OCI-M1 (cell line): ENCODE results near the gene DNHD1.

Experiments used
- DNase-seq: peaks from one replicate; lab custom pipeline; 2025; lab: John Stamatoyannopoulos, UW

The DNHD1 gene, protein sequence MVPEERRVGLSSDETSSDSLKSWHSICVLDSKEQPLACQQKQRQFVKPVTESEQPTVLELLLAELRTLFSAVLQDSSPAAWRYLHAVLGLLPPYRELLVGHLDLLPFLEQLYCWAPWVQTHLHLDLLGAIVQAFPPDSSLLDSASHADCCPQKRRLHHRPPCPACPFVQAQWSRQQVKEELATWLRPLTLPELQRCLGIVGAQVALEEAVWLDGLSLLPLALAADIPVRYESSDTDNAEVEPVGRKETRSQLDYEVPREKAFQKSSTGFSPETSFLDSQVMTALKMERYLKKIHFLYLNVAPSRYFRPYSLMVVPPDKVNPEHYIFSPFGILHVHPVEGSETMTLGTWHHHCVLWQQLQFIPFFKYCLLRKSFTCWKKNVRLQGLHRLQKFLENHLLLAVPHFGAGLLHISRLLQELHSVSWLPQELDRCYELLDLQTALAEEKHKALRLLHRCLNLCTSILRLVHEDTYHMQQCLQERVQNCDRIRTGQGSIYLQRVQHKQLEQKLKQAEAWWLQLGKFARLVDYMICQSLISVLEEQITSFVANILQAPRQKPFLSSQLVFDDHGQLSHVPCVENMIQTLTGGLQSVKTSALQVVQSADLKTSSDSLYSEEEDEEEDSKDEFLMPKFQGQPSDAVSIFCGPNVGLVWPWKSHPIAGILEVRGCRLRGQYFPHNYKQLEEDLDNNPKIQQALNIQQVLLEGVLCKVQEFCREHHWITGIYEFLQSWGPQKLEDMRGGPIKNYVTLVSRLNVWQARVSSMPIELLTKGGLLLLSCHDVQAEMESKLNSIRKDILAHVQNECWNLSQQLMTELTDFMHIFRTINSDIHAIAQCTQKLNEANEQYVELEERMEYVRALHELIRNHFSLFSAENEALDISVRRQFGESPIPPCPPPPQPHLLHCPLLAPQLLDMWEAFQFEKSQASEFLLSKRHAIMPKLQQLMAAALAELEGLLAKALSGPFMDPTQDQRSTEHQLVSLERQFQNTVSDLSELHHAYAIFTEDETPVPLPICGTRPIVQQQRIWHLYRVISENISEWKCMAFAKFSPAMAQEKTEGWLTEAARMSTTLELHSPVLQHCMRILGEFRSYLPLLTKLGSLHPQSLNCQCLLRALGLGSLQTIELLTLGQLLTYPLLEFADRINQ (N-terminal part only)

DNA sequence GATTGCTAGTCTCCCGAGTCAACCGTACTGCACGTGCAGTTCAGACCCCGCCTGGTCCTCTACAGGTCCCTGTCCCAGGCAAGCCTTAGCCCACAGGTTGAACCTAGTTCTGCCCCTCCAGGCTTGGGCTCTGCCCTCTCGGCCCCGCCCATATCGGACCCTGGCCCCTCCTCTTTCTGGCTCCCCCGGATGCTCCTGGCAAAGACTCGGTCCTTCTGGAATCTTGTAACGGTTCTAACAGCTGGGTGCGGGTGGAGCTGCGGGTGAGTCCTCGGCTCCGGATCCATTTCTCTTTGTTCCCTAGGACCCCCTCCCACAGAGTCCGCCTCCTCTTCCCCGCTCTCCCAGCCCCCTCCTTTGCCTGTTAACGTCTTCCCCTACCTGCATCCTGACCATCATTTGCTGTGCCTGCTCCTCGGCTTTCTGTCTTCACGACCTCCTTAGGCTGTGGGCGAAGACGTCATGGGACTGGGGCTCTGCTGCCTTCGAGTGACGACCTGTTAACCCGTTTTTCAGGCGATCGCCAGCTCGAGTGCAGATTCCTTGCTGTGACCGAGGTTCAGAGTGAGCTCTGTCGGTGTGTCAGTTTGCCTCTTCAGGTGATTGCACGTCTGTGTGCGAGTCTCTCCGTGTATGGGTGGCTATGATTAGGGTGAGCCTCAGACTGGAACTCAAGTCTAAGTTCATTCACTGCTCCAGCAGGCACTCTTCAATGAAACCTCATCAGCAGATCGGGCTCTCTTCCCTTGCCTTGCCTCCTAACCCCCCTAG, at the start of gene DNHD1:
DNHD1 (plus strand) TSS at position 212 of the 771 bp plus-strand sequence. CDS start 936 bp downstream, outside the sequence.
- DNase-seq = no peak

DNA sequence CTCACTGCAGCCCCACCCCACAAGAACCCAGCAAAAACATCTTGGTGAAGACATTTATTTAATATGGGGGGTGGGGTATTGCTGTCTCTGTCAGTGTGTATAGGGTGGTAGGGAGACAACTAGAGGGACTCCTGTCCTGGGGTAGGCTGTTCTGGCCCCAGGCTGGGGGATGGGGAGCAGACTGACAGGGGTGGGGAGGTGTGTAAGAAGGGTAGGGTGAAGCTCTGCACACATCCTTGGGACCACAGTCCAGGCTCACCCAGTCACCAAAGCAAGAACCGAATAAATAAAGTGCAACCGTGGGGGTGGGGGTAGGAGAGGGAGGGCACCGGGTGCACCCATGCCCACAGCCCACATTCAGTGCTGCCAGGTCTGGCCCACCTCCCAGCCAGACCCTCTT, 48.5 kb upstream of the DNHD1 start:
- no peak for DNase-seq

DNA sequence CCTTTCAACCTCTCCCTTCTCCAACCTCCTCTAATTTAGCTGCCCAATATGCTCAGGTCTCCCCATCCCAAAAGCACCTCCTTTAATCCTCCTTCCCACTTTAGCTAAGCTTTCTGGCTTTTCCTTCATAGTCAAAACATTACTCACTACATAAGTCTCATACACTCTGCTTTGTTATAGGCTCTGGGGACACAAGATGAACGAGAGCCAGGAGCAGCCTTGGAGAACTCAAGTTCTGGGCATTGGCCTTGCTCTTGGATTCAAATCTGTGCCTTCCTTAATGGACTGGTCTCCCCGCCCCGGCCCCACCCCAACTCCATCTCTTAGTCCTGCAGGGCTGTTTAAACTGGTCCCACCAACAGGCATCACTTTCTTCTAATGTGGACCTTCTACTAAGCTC, 44.9 kb upstream of the DNHD1 start:
- no peak for DNase-seq

DNA sequence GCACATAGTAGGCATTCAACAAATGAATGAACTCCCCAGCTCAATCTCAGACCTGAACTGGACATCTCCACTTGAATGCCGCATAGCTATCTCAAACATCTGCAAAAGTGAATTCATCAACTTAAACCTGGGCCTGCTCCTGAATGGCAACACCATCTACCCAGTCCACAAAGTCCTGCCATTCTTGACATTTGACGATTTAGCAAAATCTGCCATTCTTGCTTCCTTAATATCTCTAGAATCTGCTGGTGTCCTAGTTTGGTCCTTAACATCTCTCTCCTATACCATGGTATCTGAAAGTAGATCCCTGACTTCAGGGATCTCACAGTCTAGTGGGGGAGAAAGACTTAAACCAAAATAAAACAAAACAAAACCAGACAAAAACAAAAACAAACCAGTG, 43.9 kb upstream of the DNHD1 start:
- DNase-seq = no peak

DNA sequence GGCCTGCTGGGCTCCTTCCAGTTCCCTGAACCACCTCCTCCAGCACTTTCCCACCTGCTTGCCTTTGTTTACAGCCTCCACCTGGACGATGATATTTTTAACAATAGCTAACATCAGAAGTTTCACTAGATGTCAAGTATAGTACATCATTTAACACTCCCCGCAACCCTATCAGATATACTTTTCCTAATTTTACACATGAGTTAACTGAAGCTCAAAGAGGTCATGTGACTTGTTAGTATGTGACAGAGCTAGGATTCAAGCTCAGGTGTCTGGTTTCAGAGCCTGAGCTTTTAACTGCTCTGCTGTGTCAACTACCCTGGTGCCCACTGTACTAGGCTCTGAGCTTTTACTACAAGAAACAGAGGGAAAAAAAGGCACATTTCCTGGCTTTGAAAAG, 42.0 kb upstream of the DNHD1 start:
- DNase-seq = no peak

DNA sequence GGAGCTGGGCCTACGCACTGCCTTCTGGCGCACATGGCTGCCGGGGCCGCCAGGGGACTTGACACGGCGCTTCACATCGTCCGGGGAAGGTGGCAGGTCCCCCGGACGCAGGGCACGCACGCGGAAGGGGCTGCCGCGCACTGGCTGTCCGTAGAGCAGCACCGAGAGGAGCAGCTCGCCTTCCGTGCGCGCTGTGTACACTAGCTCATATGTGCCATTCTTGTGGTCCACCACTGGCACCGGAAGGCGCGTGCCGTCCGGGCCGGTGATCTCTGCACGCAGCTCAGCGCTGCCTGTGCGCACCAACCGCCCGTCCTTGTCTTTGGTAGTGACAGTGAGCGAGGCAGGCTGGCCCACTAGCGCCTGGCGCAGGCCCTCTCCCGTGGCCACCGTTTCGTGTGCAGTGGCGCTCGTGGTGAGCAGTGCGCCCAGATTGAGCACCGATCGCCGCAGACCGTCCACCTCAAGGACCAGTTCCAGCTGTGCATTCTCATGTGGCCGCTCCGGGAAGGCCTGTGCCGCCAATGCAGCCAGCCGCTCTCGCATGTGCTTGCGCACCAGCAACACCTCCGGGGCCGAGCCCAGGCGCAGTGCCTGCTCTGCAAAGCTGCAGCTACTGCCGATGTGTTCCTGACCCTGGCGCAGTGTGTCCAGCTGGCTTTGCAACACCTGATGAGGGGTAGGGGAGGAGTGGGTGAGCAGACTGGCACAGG, 40.6 kb upstream of the DNHD1 start:
- DNase-seq = no peak

DNA sequence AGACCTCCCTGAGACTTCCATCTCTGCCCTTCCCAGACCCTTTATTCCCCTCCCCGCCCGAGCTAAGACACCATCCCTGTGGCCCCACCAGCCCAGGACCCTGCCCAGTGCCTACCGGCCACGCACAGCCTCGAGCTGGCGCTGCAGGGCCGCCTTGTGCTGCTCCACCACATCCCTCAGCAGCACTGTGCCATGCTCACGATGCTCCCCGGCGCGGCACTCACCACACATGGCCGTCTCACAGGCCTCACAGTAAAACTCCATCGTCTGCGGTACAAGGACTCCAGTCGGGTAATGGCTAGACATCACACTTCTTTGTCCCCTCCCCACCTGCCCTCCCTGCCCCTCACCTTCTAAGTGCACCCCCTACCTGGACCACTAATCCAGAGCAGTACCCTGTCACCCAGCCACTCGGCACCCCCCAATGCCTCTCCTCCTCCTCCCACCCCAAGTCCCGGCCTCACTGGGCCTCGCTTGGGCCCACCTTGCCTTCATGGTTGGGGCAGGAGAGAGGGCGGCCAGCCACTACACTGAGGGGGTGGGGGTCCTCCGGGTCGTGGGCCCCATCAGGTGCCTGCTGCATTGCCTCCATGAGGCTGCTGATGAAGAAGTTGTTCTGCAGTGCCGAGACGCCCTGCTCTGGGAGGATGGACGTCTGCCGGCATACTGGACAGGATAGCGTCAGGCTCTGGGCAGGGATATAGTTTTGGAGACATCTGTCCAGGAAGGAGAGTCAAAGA, 39.3 kb upstream of the DNHD1 start:
- DNase-seq = no peak

DNA sequence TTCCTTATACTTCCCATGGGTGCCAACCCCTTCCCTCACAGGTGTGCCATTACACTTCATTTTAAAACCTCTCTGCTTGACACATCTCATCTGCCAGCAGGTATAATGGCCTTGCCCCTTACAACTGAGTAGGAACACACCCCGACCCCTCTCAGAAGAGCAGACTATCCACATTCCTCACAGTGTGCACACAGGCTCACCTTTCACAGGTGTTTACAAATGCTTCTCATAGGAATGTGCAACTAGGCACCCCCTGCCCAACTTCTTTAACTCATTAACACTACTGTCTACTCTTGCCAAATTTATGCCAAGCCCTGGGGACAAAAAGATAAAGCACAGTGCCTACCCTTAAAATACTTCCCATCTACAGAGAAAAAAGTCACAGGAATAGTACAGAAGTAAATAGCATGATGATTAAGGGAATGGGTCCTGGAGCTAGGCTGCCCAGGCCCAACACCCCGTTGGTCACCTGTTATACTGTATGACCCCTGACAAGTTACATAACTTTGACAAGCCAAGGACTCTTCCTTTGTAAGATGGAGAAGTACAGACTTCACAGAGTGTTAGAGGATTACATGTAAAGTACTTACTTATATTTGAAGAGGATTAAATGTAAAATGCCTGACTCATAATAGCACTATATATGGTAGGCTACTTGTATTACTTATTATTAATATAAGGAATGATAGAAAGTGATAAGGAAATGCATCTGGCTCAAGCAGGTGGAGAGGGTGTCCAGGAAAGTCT, 38.6 kb upstream of the DNHD1 start:
- DNase-seq = no peak

DNA sequence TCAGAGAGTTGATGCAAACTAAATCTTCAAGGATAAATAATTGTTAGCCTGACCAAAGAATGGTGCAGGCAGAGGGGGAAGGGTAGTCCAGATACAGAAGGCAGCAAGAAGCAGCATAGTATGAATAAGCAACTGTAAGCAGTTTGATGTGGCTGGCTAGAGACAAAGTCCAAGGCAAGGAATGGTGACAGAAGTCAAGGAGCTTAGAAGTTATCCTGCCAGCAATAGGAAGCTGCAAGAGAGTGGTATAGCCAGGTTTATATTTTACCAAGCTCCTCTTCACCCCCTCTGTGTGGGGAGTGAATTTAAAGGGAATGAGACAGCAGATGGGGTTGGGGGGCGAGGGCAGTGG, 38.0 kb upstream of the DNHD1 start:
- DNase-seq = no peak

DNA sequence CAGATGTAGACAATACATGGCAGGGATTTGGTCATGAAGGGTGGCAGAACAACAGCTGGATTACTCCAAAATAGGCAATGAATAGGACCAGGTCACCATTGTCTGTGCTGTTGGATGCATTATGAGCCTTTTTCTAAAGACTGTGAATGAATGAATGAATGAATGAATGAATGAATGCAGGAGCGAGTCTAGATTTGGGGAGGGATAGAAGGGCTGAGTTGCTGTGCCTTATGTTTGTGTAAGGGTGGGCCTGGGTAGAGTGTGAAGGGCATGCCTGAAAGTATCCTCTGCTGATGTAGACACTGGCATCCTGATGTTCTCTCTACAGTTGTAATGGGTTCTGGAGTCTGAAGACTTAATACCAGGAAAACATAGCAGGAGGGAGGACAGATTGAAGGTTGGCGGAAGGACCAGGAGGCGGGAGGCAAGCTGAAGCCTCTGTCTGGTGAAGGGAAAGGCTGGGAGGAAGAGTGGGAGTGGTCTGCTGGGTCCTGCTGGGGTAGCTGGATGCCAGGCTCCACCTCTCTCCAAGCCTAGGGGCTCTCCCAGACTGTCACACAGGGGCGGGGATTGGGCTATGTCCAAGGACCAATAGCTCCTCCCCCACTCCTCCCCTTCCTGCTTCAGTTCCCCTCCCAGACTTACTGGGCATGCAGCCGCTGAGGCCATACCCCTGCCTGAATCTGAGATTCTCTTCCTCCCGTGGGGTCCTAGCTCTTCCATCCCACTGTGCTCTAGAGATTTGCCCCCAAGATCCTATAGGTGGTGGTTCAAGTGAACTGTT, 28.2 kb upstream of the DNHD1 start:
- peak; percentile 86 for DNase-seq

DNA sequence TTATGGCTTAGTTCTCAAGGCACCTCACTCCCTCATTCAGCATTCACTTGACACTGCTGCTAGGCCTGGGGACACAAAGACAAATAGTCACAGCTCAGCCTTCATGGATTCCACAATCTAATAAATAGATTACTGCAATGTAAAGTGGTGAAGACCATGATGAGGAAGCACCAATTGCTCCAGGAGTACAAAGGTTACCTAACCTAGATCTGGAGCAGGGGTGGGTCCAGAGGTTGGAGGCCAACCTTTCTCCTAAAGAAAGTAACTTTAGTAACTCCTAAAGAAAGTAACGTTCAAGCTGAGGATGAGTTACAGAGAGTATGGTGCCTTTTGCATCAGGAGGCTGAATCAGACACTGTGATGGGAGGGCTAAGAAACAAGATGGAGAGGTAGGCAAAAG, 27.5 kb upstream of the DNHD1 start:
- no peak for DNase-seq

DNA sequence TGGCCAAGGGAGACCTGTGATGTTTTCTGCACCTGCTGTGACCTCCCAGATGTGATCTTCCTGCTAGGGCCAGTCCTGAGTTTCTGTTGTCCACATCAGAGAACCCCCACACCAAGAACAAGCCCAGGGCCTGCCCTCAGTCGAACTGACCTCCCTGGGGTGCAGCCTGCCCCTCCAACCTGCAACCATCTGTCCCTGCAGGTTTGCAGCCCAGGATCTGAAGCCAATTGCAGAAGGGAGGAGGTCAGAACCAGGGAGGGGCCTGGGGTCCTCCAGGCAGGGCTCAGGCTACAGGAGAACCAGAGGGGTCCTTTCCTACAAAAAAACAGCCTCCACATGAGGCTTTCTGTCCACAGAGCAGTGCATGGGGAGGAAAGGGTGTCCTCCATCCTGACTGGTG, 24.1 kb upstream of the DNHD1 start:
- DNase-seq = no peak

DNA sequence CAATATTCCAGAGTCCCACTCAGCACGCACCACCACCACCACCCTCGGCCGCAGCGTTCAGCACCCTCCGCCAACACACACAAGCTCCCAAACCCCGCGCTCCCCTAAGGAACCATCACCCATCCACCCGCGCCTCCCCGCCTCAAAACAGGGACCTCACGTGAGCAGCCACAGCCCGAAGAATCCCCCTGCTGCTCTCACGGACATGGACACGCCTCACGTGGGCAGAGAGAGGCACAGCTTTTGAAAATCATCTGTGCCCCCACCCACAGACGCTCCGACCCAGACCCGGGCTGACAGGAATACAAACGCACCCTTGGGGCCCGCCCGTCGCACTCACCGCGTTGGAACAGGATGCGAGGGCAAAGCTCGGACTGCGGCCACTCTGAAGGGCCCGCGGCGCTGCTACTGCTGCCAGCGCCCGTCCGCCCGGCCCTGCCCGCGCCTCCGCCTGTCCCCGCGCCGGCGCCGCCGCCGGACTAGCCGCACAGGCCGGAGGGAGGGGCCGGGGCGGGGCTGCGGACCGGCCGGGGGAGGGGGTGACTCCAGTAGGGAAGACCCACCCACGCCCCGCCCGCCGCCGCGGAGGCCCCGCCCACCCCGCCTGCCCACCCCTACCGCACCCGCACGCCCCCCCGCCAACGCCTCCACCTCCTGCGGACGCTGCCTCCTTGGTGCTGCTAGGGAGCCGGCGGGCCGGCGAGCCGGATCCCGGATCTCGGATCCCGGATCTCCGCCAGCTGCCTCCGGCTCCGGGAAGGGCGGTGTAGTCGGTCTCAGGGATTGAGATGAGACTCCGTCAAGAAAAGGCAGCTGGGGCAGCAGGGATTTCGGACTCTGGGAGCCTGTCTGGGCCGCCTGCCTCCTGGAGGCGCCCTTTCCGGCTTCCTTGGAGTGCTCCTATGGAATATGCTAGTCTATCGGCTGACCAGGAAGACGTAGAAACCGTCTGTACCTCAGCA, 23.3 kb upstream of the DNHD1 start, which contains the start of gene TRIM3:
TRIM3 (minus strand) TSS at position 491 of the 962 bp plus-strand sequence. CDS start 8,246 bp downstream, outside the sequence.
- peak; percentile 87 for DNase-seq

DNA sequence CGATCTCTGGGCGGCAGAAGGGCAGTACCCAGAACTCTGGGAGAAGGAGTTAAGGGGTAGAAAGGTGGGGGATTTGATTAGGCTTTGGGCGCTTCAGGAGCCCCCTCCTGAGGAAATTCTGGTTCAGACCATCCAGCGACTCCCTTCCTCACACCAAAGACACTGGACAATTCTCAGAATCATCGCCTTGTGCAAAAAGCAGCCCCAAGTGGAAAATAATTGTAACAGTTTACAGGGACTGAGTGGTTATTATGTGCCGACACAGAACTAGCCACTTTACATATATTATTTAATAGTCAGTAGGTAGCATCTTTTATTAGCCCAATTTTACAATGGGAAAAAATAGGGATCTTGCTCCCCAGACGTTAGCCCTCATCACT, 22.7 kb upstream of the DNHD1 start:
- no peak for DNase-seq

DNA sequence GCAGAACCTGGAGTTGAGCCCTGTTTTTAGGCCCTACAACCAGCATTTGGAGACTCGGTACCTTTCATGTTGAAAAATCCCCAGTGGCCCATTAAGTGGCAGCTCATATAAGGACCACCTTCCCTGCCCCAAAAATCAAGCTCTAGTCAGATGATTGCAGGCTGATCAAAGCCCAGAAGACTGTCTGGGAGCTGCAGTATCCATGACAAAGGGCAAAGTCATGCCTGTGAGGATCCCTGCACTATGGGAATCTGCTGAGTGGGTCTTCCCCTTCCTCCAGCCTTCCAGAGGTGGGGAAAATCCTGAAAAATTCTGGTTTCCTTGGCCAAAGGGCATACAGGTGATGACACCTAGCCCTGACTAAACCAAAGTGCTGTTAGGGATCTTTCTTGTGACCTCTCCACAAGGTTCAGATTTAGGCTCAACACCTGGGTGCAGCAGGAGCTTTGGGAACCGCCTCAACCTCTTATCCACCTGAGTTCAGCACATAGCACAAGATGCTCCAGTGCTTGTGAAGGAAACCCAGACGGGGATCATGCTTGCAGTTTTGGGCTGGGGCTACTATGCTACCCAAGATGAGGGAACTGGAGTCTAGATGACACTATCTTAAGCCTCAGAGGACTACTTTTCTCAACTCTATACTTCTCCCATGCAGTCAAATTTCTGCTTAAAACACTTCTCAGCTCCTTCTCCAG, 22.1 kb upstream of the DNHD1 start:
- DNase-seq = peak; percentile 26

DNA sequence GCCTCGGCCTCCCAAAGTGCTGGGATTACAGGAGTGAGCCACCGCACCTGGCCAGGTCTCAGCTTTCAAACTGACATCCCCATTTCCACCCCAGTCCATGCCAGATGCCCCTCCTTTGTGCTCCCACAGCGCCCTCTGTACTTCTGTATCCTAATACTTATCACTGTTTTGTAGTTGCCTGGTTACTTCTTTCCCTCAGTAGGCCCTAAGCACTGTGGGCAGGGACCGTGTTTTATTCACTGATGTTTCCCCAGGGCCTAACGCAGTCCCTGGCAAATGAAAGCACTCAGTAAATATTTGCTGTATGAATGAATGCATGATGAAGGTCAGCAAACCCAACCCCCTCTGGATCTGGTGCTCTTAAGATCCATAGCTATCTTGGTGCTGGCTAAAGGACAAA, 21.1 kb upstream of the DNHD1 start:
- peak; percentile 33 for DNase-seq

DNA sequence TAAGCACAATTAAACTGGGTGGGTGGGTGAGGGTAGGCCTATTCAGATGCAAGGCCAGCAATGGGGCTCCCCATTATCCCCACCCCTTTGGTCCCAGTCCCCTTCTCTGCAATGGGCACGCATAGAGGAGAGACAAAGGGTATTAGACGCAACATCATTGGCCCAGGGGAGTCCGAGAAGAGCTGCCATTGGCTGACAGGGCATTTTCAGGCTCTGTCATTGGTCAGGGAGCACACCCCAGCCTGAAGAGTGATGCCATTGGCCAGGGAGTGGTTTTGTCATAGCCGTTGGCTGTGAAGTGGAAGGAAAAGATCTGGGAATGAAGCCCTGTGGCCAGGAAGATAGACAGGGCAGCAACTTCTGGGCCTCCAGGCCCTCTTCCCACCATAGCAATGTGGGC, 20.5 kb upstream of the DNHD1 start:
- no peak for DNase-seq
